Peyer's patch (tissue), 4 donors: Measurements from ENCODE around the gene SIGLEC6.

Source experiments
- POLR2A ChIP-seq, 2 donors: fragments of 450-650 bp; IDR thresholded peaks; one replicate each; pipeline ENCODE4 v1.5.1; 2017; ENCODE audit warnings: antibody characterized with exemption in 2 of 2, mild to moderate bottlenecking in 2 of 2, moderate library complexity in 2 of 2
- TF ChIP-seq, protein P1 (sequence below), 6 experiments: fragments of 450-650 bp in 4 of 6; fragments of 200-600 bp in 2 of 6; sonication (generic) in 1 of 6; IDR thresholded peaks; one replicate each; pipeline ENCODE4 v1.5.1; 2017 to 2019; ENCODE audit warnings: antibody characterized with exemption in 6 of 6, mild to moderate bottlenecking in 3 of 6, moderate library complexity in 1 of 6

DNA sequence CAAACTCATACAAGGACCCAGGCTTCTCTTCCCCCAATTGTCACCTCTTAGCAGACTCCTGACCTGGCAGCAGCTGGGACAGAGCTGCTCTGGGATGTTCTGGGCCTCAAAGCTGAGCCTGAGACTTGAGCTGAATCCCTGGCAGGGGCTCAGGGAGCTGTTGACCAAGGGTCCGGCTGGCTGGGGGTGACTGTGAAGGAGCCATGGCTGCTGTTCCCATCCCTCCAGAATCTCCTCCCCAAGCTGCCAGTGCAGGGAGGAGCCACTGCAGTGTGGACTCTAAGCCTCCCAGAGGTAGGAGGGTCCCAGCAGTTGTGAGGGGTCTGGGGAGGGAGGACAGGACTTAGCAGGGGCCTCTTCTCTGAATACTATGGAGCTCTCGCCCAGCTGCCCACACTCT is 2.2 kb downstream of the SIGLEC6 start:
- TF ChIP-seq, protein P1, sequence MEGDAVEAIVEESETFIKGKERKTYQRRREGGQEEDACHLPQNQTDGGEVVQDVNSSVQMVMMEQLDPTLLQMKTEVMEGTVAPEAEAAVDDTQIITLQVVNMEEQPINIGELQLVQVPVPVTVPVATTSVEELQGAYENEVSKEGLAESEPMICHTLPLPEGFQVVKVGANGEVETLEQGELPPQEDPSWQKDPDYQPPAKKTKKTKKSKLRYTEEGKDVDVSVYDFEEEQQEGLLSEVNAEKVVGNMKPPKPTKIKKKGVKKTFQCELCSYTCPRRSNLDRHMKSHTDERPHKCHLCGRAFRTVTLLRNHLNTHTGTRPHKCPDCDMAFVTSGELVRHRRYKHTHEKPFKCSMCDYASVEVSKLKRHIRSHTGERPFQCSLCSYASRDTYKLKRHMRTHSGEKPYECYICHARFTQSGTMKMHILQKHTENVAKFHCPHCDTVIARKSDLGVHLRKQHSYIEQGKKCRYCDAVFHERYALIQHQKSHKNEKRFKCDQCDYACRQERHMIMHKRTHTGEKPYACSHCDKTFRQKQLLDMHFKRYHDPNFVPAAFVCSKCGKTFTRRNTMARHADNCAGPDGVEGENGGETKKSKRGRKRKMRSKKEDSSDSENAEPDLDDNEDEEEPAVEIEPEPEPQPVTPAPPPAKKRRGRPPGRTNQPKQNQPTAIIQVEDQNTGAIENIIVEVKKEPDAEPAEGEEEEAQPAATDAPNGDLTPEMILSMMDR (IDR thresholded peaks at IDR 0.05): no peak
- TF ChIP-seq POLR2A (IDR thresholded peaks at IDR 0.05): no peak
